GM06990 (cell line): ENCODE results near the gene HAPSTR1.

Source experiments
- DNase-seq: peaks from one replicate; pipeline ENCODE4 v3.0.0-alpha.2; 2011; ENCODE audit not compliant: insufficient read length; ENCODE audit errors: extremely low read depth
- H3K27me3 ChIP-seq: replicated peaks from 2 replicates; pipeline ENCODE4 v1.6.0; 2011; ENCODE audit warnings: low read length; ENCODE audit not compliant: control insufficient read depth, insufficient read depth
- H3K36me3 ChIP-seq: 2 replicates; pipeline ENCODE4 v1.5.1; 2011; ENCODE audit warnings: low read length; ENCODE audit not compliant: control insufficient read depth, insufficient read depth
- H3K4me3 ChIP-seq: replicated peaks from 2 replicates; pipeline ENCODE4 v1.5.1; 2011; ENCODE audit warnings: low read depth, mild to moderate bottlenecking, control low read depth, low read length
- TF ChIP-seq, protein P1 (sequence below): IDR thresholded peaks from 2 replicates; pipeline ENCODE4 v1.5.1; 2011; ENCODE audit warnings: low read length, control low read depth, mild to moderate bottlenecking, inconsistent platforms; ENCODE audit not compliant: insufficient read depth, poor library complexity, severe bottlenecking

HAPSTR1 gene

DNA sequence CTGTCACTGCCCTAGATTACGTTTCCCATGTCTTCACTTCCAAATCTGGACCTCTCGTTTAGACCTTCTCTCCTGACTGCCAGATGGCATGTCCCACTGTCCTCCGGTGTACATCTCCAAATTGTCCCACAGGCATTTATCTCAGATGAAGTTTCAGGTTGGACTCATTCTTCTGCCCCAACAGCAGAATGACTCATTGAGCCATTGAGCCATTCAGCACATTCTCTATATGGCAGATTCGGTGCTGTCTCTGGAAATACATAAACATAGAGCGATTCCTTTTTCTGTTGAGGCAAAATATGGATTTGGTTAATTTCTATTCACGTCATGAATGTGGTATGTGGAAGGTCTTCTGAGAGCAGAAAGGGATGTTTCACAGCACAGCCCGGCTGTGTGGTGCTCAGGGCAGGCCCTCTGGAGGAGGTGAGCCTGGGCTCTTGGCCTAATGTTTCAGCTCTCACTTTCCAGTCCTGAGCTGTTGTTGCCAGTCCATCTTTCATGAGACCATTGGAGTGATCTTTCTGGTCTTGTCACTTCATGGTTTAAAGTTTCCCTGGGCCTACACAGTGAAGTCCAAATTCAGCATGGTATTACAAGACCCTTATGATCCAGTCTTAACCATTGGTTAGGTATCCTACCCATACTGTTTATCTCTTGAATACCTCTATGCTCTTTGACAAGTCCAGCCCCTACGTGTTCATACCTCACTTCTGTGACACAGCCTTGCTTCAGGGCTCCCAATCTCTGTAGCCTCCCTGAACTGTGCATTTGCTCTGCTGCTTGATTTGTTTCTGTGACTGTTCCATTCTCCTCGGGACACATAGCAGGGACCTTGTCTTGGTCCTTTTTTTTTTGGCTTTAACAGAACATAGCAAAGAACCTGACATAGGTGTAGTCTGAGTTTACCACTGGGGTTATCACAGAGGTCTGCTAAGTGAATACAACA is 15.9 kb downstream of the HAPSTR1 start:
- peaks cover 23% of the 10 kb centered on the region for H3K36me3 ChIP-seq
- no peak overlapping the region for H3K4me3 ChIP-seq
- TF ChIP-seq, protein P1, sequence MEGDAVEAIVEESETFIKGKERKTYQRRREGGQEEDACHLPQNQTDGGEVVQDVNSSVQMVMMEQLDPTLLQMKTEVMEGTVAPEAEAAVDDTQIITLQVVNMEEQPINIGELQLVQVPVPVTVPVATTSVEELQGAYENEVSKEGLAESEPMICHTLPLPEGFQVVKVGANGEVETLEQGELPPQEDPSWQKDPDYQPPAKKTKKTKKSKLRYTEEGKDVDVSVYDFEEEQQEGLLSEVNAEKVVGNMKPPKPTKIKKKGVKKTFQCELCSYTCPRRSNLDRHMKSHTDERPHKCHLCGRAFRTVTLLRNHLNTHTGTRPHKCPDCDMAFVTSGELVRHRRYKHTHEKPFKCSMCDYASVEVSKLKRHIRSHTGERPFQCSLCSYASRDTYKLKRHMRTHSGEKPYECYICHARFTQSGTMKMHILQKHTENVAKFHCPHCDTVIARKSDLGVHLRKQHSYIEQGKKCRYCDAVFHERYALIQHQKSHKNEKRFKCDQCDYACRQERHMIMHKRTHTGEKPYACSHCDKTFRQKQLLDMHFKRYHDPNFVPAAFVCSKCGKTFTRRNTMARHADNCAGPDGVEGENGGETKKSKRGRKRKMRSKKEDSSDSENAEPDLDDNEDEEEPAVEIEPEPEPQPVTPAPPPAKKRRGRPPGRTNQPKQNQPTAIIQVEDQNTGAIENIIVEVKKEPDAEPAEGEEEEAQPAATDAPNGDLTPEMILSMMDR = no peak
- H3K27me3 ChIP-seq = no peaks in the 10 kb centered on the region
- DNase-seq = no peak

DNA sequence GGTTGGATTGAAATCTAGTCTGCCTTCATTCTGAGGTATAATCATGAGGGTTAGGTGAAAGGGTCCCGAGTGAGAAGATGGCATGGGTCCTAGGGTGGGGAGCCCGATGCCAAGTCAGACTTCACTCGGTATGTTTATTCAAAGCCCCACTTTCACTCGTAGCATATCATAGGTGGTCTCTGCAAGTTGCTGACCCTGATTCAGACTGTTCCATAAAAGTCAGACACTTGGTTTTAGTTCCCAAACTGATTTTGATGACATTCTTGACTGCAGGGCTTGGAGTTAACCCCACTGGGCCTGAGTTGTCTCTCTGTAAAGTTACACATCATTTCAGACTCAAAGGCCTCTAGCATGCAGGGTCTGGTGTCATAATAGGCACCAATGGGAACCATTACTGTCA is 17.8 kb downstream of the HAPSTR1 start:
- TF ChIP-seq, protein P1 = no peak
- DNase-seq = no peak
- peaks cover 14% of the 10 kb centered on the region for H3K36me3 ChIP-seq
- no peaks in the 10 kb centered on the region for H3K27me3 ChIP-seq
- no peak overlapping the region for H3K4me3 ChIP-seq

GRCh38 chr16:9112166-9112843 is 20.9 kb downstream of the HAPSTR1 start:
- TF ChIP-seq, protein P1 = no peak
- H3K4me3 ChIP-seq = no peak overlapping the region
- DNase-seq = no peak
- H3K36me3 ChIP-seq = peaks cover 12% of the 10 kb centered on the region
- no peaks in the 10 kb centered on the region for H3K27me3 ChIP-seq

- no peak for DNase-seq
- Histone ChIP-seq H3K36me3 (peaks cover 8% of the 10 kb centered on the region), H3K4me3 (no peak overlapping the region), H3K27me3 (no peaks in the 10 kb centered on the region)
- TF ChIP-seq, protein P1 = no peak
Observed at GRCh38 chr16:9112844-9113186, 21.4 kb downstream of the HAPSTR1 start.

GRCh38 chr16:9113707-9114106 is 22.3 kb downstream of the HAPSTR1 start:
- DNase-seq = no peak
- no peak overlapping the region for H3K4me3 ChIP-seq
- peaks cover 8% of the 10 kb centered on the region for H3K36me3 ChIP-seq
- TF ChIP-seq, protein P1 = no peak
- H3K27me3 ChIP-seq = no peaks in the 10 kb centered on the region
